ENCODE data around the gene SPATS2L.

SPATS2L gene

DNA sequence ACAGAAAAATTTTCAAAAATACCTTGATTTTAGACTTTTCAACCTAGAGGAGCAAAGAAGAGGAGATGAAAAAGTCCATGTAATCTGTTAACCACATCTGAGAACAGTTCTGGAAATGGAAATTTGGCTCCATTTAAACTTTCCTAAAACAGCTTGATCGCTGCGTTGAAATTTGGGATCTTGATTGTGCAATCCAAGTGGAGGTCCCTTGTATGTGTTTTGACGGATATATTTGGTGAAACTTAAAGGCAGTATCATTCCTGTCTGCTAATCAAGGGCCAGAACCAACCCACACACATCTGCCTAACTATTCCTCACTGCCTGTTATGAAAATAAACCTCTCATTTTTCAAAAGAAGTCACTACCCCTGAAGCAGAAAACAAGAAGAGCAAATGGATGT is 46.6 kb downstream of the SPATS2L start:
- no peak for DNase-seq

DNA sequence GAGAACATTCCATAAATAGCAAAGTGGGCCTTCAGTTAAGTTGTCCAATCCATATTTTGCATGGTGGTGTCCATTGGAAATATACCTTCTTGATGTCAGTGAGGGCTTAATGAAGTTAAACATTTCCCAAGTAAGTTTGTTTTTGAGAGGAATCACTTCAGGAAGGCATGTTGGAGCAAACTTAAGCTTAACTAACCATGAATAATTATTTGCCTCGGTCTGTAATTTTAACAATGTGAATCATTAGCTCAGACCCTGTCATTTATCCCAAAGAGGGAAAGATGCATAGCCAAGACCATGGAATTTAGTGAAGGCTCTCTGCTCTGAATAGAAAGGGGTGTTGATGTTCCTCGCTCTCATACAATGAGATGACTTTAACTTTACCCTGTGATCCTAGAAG is 47.4 kb downstream of the SPATS2L start:
- DNase-seq = no peak

DNA sequence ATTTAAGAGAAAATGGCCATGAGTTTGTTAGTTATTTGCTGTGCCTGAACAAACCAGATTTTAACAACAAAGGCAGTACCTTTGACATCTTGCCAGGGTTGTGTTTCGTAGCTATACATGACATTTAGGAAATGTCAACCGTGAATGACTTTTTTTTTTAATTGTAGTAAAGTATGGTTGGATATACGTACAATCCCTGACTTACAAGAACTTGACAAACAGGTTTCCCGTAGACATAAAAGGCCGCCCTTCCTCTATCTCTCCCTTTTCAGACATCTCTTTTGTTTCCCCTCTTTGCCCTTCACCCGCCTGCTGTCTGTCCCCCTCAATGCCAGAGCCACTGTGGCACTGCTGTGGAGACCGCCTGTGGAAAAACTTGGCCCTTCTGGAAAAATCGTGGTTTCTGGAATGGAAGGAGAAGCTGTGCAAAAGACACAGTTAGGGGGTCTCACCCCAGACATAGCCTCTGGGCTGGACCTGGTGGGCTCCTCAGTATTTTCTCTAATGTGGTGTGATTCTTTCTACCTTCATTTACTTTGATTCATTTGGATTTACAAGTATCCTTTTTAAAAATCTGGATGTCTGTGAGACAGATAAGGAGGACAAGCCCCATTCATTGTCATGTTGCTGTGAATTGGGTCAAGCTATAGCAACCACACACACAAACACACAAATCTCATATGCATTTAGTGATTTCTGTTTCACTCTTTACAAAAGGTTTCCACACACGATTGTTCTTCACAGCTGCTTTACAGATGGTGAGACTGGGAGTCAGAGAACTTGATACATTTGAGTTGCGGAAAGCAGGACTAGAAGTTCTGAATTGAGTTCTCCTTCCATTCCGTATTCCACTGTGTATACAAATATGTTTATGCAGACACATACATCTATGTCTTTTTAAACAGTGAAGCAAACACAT is 48.6 kb downstream of the SPATS2L start:
- no peak for DNase-seq

DNA sequence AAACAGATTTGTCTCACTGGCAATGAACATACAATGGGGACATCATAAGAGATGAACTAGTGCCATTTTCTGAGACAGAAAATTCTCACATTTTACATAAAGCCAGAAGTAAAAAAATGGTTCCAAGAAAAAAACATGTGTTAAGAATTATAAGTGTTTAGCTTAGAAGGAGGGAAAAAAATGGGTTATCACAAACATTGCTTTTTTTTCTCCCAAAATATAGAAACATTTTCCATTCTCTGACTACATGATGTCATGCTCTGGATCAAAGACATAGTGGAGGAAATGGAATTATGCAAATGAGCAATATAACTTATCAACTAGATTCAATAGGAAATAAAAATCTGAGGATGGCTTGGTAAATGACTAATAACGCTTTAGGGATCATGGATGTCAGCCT is 49.8 kb downstream of the SPATS2L start:
- DNase-seq = no peak

DNA sequence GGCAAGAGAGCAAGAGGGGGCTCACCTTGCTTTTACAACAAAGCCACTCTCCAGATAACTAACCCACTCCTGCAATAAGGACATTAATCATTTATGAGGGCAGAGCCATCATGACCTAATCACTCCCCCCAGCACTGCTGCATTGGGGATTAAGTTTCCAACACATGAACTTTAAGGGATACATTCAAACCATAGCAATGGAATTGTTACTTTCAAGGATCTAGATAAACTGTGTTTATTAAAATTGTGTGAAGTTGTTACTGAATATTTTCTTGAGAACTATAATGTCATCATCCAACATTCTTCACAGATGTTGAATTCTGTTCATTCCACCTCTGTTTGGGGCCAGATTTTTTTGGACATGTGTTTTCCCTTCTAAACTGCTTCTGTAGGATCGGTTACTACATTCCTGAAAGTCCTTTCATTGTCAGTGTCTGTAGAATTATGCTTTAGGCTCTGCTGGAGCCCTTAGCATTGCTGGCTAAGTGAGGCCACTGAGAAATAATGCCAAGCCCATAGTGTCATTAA is 50.4 kb downstream of the SPATS2L start:
- no peak for DNase-seq

DNA sequence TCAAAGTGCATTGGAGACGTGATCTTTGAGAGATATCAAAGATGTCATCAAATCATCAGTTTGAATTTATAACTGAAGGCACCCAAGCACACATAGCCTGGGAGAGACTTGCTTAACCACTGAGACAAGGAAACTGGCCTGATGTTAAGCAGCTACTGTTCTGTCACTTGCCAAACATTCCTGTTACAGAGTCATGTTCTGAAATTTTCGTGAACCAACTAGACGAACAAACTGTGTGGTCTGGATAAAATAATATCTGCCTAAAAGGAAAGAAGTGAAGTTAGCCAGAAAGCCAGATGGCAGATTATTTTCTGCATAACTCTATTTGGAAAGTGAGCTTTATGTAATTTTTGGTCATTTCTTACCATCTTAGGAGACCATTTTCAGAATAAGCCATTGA is 51.4 kb downstream of the SPATS2L start:
- no peak for DNase-seq

DNA sequence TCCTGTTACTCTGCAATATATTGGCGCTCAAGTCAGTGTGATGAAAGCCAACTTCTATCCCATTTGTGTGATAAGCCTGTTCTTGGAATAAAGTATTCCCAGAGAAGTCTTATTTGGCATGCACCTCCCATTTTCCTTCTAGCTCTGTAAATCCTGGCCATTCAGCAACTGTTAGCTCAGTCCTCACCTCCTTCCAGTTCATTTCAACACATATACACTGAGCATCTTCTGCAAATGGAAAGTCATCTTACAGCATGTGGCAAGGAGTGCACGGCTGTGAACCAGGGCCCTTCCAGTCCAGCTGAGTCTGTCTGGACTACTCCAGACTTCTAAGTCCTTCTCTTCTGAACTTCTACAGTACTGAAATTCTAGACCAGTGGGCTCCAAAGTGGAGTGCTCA is 53.1 kb downstream of the SPATS2L start:
- no peak for DNase-seq

DNA sequence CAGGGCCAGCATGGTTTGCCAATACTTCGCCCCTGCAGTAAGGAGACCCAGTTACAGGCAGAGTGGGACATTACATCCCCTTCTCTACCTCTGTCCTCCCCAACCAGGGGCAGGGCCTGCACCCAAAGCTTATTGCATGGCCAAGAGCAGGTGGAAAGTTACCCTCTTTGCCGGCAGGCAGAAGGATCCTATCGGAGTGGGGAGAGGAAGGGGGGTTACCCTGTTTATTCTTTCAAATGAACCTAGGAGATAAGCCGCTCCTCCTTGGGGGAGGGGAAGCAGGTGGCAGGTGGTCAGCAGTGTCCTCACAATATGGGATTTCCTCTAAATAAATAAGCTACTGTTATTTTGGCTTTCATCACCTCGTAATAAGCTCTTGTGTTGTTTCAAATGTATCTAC is 53.9 kb downstream of the SPATS2L start:
- DNase-seq = no peak

DNA sequence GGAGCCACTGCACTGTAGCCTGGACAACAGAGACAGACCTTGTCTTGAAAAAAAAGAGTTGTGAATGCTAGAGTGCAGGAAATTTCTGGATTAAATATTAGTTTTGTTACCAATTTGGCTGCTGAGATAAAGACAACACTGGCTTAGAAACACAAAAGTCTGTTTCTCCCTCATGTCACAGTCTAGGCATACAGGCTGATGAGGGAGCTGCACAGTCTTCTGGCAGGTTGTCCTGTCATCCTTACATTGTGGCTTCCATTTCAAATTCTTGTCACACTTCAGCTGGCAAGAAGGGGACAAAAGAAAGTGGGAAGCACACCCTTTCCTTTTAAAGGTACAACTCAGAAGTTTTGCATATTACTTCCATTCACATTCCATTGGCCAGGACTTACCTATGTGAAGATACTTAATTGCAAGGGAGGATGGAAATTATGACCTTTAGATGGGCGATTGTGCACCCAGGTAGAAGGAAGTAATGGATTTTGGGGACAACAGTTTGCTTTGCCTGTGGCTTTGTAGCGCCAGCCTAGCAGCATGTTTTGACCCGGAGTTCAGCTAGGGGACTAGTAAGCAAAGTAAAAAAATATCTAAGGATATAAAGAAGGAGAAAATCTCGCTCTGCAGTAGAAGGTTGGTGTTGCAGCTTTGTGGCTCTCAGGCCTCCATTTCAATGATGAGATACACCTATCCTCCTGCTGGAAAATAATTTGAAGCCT is 55.9 kb downstream of the SPATS2L start:
- DNase-seq = no peak

DNA sequence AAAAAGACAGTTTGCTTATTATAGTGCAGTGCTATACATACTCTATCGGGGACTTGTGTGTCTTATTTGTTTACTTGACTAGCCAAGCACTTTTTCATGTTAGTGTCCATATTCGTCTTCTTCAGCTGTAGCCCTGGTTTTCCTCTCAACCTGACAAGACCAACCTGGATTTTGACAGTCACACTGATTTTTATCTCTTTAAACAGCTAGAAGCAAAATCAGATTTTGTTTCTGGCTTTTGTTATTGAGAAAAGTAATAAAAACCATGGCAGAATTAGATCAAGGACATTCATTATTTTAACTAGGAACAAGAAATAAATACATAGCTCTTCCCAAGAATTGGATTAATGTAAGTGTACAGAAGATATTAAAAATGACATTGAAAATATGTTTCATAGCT is 56.8 kb downstream of the SPATS2L start:
- DNase-seq = no peak

DNA sequence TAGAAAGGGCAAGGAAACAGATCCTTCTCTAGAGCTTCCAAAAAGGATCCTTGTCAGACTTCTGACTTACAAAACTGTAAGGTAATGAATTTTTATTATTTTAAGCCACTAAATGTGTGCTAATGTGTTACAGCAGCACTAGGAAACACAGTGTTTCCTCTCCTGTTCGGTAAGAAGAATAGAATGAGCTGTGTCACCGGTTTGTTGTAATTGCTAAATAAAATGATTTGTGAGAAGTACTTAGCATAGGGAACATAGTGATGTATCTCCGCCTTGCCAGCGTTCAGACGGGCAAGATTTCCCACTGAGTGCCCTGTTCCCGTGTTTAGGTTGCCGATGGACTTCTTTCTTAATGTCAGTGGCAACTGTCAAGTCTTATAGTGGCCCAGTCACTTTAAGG is 57.6 kb downstream of the SPATS2L start:
- DNase-seq = no peak

DNA sequence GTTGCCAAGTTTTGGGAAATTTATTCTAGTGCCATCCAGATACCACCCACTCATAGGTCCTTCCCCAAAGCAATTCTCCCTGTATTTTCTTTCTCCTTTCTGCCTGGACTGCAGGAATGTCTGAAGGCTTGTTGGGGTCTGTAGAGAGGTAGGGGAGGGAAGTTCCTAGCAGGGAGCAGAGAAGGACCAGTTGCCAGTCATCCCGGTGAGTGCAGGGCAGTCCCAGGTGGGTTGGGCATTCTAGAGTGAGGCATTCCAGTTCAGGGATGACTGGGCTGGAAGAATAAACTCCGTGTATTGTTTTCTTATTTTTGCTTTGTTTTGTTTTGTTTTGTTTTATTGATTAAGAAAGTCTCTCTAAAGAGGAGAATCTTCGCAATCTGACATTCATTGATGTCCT is 58.1 kb downstream of the SPATS2L start:
- no peak for DNase-seq

DNA sequence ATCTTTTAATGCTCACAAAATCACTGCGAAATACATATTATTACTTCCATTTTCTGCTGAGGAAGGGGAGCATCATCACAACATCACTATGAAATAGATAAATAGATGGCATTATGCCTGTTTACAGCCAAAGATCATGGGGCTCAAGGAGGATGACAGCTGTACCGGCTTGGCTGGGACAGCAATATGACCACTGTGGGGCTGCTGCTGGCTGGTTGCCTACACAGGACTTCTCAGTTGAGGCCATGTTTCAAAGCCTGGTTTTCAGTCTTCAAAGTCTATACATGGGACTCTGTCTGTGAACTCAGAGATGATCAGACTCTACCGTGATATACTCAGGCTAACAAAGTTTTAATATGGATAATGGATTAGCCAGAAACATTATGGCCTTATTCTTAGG is 58.7 kb downstream of the SPATS2L start:
- no peak for DNase-seq

DNA sequence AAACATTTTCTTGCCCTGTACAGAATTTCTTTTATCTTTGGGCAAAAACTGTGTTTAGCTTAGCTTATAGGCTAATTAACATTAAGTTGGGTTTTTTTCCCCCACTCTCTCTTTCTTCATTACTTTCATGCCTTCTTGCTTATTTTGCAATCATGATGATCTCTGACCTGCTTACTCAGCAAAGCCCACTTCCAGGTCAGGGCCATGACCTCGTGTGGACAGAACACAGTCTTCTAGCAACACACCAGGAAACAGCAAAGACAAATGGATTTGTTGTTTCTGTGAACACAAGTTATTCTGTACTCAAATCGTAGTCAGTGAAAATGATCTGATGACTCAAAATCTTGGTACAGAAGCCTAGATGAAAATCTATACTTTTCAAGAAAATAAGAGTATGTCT is 60.7 kb downstream of the SPATS2L start:
- no peak for DNase-seq

DNA sequence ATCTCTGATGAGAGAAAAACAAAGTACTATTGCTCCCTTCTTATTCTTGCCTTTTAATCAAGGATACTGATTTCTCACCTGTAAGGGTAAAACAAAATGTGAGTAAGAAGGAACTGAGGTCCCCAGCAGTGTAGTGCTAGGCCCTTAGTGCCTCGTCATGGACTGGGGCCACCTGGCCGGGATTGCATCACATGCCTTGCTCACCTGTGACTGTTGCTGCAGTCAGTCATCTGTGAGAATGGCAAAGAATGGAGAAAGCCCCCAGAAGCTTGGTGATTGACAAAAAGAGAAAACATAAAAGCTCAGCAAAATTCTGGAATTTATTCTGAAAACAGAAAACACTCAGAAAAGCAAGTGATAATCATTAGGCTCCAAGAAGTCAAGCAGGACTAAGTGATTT is 63.4 kb downstream of the SPATS2L start:
- no peak for DNase-seq

DNA sequence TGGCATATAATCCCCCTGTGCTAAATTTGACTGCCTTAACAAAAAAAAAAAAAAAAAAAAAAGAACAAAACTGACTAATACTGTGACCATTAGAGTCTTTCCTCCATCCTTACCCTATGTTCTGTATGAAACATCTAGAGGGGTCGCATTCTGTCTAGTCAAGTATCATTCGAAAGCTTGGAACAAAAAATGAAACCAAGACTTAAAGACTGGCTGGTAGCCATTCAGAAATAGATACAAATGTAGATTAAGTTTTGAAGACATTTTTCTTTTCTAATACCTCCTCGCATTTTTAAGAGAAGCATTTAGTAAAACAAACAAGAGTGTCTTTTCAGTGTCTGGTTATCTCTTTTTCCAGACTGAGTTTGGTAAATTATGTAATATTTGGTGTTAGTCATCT is 66.7 kb downstream of the SPATS2L start:
- no peak for DNase-seq

DNA sequence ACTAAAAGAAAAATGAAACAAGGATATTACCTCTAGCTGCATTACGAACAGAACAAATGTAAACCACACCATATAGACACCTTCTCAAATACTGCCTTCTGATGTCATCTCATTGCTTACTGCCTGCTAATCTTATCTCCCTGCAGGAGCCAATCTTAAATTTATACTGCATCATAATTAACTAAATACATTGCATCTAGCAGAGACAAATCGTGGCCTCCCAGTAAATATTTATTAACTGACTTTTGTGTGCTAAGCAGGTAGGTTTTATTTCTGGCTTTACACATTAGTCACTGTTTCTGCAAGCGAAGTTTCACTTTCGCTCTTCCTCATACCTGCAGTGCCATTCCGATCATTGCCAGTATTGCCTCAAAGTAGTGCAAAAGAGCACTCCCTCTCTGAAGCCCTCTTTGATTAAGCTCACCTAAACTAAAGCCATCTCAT is 67.5 kb downstream of the SPATS2L start:
- no peak for DNase-seq

DNA sequence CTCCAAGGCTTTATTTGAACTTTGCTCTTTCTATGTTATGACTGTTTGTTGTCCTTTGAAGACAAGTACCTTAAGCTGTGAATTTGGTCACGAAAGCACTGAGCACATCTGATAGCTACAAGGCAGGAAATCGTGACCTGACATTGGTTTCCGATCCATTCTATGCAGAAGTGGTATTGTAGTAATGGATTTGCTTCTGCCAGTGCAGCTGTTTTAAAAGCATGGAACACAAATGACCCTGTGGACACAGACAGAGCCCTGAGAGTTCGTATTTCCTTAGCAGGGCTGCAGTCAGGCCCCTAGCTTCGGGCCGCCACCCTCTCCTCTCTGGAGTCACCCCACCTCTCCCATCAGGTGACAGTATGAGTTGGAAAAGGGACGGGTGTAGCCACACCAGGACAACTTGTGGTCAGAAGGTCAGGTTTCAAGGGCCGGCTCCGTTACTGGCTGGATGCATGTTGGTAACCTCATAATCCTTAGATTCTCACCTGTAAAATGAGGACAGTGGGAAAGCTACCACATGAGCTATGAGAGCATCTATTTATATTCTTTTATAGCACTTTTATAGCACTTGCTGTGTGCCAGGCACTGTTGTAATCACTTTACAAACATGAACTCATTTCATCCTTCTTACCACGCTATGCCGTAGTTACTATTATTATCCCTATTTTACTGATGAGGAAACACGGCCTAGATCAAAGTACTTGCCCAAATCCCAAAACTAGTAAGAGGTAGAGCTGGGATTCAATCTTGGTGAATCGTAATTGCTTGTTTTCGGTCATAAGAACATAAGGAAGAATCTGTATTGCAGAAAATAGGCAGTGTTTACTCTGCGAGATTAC is 70.2 kb downstream of the SPATS2L start:
- no peak for DNase-seq

DNA sequence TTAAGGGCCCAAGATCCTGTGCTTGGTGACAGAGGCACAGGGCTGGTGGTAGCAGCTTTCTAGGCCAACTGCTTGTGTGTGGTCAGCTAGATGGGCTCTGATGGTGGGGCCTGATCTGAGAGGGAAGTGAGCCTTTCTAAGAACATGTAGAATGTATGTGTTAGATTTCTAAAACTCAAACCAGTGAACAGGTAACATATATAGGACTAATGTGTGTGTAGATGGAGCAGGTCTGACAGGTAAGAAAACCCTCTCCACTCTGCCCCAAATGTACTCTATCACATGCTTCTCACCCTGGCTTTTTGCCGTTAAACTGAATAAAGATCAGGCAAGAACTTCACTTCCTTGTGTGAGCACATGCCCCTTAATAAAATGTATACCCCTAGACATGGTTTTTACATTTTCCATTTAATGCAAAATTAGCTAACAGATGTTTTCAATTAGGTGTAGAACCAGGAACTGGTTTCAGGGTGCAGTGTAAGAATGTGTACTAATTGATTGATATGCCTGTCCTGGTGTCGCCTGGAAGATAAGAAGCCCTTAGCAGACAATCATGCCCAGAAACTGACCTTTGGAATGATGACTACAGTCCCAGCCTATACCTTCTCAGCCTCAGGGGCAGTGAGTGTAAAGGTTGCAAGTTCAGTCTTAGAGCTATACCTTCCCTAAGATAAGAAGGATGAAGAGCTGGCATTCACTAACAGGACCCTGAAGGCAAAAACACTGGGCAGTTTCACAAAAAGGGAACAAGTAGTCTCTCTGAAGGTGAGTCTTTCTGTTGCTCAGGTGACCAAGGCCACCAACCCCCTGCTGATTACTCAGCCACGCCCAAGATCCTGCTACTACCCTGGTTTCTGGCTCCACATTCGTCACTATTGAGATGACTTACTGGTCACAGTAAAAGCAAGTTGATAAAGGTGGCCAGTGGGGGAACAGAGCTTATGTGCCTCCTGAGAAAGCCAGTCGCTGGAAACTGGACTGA is 71.2 kb downstream of the SPATS2L start:
- DNase-seq = no peak

DNA sequence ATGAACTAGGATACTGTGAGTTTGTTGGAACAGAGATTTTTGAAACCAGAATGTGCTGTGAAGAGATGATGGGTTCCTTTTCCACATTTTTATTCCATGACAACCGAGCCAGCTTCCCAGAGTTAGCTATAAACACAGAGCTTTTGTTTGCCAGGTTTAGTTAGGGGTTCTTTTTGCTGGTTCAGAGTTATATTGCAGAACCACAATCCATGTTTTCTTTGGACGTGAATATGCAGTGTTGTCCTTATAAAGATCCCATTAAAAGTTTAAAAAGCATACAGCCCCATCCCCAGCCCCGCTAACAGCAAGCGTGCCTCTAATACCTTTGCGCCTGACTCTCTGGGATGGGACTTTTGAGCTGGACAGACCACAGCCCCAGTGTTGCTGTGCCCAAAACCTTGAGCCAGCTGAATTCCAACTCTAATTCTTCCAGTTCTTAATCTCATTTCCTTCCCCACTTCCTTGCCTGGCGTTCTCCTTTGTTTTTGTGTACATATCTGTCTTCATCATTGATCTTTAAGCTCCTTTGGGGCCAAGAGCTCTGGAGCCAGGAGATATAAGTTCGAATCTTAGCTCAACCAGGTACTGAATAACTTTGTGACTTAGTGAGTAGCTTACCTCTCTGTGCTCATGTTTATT is 72.3 kb downstream of the SPATS2L start:
- no peak for DNase-seq

DNA sequence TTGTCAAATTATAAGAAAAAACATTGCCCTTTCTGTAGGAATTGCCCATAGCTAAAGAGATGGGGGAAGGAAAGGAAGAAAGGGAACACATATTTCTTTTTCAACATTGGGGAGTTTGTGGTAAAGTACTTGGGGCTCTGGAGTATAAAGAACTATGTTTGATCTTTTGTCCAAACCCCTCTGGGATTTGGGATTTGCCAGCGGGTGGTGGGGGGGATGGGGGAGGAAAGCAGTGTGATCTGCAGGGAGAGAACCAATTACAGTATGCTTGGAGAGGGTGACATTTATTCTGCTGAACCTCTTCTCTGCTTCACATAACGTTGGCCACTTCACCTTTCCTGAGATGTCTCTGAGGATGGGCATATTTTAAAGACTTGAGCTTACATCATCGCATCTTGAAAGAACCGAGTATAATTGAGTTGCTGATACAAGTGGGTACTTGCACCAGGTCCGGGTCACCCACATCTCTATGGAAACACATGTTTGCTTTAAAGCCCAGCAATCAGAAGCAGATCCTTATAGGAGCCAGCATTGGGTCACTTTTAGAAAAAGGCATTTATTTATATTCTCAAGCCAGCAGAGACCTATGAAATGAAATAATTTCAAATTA is 73.1 kb downstream of the SPATS2L start:
- DNase-seq = no peak

Data from activated CD4-positive, CD25-positive, alpha-beta regulatory T cell treated with anti-CD3 and anti-CD28 coated beads, Interleukin-2, amount 50 U/mL, for 72 hours (primary cell).